Left forelimb (tissue), 1 donor: ENCODE measurements around the gene SHH.

Experiments
- DNase-seq: peaks from one replicate; pipeline ENCODE4 v3.0.0-alpha.2; 2018; ENCODE audit warnings: low spot score

Gene SHH

DNA sequence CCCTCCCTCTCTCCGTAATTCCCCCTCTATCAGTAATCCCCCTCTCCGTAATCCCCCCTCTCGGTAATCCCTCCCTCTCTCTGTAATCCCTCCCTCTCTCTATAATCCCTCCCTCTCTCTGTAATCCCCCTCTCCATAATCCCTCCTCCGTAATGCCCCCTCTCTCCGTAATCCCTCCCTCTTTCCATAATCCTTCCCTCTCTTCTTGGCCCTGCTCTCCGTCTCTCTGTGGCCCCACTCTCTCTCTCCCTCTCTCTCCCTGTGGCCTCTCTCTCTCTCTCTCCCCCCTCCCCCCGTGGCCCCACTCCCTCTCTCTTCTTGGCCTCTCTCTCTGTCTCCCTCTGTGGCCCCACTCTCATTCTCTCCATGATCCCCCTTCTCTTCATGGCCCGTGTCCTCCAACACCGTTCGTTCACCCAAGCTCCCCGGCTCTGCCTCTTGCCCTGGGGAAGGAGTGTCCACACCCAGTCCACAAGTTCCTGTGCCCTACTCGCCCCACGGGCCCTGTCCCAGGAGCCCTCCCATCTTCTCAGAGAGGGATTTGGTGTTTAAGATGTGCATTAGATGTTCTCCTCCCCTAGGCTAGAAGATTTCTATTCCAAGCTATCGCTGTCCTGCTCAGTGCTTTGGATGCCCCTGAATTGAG lies 19.8 kb downstream of the SHH start:
- no peak for DNase-seq

DNA sequence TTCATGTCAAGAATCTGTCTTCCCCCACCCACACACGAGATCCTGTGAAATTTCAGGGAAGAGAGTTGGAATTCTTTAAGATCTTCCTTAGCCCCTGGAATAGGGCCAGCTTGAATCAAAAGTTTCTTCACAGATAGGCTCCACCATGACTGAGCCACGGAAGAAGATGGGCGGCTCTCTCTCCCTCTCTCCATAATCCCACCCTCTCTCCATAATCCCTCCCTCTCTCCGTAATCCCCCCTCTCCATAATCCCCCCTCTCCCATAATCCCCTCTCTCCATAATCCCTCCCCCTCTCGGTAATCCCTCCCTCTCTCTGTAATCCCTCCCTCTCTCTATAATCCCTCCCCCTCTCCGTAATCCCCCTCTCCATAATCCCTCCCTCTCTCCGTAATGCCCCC lies 20.4 kb downstream of the SHH start:
- DNase-seq, result no peak

DNA sequence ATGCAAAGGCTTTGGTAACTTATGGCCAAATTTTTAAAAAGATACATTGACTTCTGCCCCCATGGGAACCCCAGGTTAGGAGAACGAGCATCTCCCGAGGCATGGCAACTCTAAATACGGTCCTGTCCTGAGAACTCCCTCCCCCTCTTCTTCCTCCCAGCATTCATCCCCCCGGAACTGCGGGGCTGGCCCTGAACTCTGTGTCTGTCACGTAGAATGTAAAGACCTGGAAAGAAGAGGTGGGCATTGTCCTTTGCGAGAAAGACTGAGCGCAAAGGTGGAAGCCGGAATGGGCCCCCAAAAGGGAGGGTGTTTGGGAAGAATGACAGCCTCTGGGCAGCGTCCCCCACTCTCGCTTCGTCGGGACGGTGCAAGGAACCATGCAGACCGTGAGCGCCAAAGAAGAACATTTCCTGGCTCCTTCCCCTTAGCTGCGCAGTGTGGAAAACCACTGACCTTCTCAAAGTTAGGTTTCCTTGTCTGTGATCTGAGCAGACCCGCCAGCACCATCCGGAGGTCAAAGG lies 21.0 kb downstream of the SHH start:
- DNase-seq, result no peak

DNA sequence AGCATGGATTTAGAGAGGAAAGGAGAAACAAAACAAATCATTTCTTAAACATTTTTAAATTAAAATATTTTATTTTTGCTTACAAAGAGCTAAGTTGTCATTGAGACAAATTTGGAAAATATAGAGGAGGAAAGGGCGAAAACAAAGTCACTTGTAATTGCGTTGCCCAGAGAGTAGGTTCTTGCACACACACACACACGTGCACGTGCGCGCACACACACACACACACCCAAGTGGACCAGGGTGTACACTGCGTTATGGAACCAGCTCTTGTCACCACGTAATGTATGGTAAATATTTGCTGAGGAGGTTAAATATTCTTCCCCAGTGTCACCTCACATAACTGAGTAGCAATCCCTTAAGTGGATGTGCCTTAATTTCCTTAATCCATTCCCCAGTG lies 21.6 kb downstream of the SHH start:
- DNase-seq, result no peak

DNA sequence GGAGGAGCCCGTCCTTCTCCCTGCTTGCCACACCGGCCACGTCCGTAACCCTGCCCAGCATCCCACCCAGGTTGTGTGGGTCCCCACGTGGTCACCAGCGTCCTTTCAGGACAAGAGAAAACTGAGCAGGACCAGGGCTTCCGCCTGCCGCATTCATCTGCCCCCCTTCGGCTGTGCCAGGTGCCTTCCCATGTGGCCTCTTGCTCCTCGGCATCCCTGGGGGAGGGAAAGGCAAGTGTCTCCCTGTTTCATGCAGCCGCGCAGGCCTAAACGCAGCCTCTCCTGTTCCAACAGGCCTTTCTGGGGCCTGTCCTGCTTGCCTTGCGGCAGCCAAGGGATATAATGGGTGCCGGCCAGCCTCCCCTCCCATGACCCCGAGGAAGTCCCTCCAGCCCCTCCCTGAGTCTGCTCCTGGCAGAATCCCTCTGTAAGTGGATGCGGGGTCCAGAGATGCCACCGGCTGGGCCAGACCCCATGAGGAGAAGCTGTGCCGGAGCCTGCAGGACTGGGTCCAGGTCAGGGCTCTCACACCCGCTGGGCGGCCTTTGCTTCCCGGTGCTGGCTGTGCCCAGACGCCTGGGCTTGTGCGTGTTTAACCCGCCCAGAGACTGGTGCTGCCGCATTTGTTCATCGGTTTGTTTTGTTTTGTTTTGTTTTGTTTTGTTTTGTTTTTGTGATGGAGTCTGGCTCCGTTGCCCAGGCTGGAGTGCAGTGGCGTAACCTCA lies 23.1 kb downstream of the SHH start:
- DNase-seq, result no peak

DNA sequence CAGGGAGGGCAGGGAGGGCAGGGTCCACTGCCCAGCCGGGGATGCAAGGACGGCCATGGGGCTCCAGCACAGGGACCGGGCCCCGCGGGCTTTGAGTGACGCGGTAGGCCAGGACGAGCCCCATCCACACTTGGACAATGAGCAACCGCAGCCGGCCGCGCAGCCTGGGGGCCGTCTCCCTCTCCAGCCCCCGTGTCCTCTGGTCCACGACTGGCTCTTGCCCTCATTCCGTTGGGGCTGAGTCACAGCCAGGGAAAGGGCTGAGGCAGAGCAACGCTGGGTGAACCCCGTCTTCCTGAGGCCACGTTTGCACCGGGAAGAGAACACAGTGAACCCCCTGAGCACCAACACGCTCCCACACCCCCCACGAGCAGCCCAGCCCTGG lies 23.7 kb downstream of the SHH start:
- no peak for DNase-seq

DNA sequence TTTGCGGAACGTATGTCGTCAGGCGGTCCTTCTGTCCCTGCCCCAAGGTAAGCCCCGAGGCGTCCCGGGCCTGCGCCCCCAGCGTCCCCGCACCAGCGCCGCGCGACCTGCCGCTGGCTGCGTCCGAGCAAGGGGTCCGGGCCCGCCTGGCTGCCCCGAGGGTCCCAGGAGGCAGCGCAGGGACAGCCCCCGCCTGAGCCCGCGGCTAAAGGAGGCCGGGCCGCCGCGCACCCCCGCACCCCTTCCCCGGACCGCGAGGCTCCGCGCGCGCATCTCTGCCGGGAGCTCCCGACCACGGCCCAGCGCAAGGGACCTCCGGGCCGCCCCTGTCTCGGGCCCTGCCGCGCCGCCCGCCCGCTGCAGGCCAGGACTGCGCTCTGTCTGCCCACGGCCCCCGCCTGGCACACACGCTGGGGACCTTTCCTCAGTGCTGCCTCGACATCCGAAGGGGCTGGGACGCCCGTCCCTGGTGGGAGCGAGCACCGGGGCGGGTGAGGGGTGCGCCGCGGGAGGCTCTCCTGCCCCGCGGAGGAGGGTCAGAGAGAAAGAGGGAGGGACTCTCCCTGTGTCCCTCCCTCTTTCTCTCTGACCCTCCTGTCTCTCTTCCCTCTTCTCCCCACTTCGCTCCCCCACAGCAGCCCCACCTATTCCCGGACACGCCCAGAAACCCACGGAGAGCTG lies 25.0 kb downstream of the SHH start:
- DNase-seq, result no peak

DNA sequence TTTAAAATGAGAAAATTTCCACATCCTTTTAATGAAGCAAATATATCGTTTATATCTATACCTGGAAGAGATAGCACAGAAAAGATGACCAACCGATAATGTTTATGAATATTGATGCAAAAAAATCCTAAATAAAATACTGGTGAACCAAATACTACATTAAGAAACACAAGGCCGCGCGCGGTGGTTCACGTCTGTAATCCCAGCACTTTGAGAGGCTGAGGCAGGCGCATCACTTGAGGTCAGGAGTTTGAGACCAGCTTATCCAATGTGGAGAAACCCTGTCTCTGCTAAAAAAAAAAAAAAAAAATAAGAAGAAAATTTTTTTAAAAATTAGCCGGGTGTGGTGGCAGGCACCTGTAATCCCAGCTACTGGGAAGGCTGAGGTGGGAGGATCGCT lies 25.8 kb downstream of the SHH start:
- no peak for DNase-seq

DNA sequence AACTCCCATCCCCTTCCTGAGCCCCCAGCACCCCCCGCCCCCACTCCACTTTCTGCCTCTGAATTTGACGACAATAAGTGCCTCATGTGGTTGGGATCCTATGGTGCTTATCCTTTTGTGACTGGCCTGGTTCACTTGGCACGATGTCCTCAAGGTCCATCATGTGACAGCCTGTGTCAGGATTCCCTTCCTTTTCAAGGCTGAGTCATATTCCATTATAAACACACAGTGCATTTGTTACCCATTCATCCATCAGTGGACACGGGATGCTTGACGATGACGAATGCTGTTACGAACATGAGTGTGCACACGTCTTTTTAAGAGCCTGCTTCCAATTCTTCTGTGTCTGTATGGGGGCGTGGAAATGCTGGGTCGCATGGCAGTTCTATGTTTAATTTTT lies 26.7 kb downstream of the SHH start:
- no peak for DNase-seq

DNA sequence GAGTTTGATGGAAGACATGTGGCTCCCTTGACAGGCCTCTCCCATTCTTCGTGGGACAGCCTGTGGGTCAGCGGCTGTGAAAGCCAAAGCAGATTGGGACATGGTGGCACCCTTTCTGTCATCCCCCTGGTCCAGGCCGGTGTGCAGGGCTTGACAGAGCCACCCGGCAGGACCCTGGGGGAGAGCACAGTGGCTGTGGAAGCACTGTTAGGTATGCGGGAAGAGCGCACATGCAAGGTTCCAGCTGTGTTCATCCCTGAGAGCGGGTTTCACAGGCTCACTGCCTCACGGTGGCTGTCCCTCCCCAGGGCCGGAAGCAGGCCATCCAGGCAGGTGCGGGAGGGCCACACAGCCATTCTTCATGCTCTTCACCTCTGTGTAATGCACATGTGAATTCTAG lies 29.8 kb downstream of the SHH start:
- DNase-seq, result peak; percentile 42

DNA sequence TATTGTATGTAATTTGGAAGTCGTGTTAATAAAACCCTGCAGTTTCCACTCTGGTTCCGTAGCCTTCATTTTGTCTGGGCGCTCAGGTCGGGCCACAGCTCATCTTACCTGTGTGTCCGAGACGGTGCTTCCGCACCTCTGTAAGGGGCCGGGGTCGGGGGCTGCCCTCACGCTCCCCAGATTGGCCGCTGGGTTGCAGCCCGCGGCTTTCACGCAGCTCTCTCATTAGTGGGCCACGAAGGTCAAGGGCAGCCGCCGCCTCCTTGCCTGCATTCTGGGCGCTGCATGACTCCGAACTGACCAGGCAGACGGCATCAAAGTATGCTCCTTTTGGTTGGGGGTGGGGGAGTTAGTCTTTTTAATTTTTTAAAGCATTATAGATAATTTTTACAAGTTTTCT lies 30.8 kb downstream of the SHH start:
- no peak for DNase-seq

DNA sequence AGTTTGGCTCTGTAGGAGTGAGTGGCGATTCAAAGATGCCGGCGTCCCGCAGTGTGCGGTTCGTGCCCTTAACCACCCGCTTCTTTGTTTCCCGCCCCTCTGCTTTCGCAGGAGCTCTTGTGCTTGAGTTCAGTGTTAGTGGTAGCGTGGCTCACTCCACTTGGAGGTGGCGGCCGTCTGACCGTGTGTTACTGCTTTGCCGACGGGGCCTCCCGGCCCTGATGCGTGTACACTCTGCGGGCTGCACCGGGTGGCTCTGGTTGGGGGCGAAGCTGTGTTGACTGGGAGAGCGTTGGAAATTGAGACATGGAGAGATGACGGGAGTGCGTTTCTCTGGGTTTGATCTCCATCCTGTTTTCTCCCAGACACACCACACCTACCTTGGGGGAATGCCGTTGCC lies 31.4 kb downstream of the SHH start:
- no peak for DNase-seq

DNA sequence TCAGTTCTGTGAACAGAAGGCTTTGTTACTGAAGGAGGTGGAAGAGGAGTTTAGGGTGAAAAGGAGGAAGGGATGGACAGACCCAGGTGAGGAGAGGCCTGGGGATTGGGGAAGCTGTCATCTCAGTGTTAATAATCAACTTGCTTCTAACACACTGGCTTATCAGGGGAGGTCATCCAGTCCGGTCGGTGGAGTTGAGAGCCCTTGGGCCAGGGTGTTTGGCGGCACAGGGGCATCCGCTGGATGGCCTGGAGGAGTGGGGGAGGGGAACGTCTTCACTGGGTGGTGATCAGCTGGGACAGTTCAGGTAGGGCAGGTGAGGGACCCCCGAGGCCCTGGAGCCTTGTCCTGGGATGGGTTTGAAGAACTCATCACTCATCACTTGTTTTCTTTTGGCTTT lies 33.9 kb downstream of the SHH start:
- DNase-seq, result no peak

DNA sequence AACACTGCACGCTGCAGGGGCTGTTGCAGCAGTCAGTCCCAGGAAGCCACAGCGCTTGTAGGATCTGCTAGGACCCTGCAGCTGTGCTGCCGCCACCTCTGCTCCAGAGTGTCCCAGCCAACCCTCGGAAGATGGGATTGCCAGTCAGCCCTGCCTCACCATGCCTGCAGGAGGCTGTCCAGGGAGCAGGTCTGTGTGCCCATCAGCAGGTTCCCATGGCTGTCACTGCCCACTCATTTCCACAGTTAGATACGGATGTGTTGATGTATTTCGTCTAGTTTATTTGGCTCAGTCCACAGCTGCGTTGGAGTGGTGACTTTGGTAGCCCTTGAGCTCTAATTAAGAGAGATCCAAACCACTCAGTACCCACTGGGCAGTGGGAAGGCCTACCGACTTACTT lies 35.7 kb downstream of the SHH start:
- no peak for DNase-seq

DNA sequence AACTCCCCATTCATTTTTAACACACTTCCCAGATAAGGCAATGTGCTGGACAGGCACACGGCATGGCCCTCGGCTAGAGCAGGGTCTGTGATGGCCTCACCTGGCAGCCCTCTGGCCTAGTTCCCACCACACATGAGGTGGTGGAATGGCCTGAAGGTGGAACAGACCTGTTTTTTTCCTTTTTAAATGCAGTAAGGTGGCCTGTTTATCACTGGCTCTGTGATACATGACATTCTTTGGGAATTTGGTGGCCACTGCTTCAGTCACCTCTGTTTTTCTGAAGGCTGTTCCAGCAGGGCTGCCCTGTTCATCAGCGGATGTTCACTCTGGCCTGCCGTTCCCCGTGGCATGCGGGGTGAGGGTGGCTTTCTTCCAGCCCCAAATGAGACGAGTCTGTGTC lies 36.6 kb downstream of the SHH start:
- no peak for DNase-seq

DNA sequence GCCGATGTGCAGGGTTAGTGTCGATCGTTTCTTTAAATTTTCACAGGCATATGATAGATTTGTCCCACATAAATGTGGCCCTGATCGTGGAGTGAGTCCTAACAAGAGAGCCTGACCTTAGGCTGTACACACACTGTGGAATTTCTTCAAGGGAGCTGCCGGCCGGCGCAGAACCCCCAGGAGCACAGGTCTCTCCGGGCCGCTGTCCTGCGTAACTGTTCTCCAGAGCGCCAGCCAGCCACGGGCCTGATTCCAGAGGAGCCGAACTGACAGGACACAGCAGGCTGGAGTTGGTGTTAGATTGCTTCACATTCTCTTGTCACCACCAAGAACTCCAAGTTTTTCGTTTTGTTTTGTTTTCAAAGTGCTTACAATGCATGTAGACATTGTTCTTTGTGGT lies 37.3 kb downstream of the SHH start:
- DNase-seq, result no peak

DNA sequence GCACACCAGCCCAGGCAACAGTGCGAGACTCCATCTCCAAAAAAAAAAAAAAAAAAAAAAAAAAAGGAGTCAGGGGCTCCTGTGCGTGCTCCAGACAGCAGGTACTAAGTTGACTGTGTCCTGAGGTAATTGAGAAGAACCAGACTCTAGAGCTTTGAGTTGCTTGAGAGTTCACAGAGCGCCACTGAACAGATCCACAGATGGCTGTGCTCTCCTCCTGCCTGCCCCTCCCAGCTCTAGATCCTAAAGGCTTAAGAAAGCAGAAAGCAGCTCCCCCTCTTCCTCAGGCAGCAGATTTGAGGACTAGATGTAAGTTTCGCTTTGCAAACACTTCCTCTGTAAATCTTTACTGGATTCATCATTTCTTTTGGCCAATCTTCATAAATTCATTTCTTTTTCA lies 38.7 kb downstream of the SHH start:
- no peak for DNase-seq

DNA sequence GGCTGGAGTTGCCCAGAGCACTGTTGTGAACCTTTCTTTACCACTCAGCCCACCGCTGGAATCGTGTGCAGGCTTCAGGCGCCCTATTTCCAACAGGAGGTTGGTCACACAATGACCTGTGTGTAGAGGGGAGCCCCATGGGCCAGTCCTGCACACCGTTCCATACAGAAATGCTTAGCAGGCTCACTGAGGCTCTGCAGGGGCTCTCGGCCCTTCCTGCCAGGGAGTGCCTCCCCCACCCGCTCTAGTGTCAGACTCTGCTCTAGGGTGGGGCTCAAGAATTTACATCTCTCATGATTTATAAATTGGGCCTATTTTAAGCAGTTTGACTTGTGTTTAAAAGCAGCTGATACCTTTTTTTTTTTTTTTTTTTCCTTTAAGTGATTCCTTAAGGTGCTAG lies 42.0 kb downstream of the SHH start:
- no peak for DNase-seq

DNA sequence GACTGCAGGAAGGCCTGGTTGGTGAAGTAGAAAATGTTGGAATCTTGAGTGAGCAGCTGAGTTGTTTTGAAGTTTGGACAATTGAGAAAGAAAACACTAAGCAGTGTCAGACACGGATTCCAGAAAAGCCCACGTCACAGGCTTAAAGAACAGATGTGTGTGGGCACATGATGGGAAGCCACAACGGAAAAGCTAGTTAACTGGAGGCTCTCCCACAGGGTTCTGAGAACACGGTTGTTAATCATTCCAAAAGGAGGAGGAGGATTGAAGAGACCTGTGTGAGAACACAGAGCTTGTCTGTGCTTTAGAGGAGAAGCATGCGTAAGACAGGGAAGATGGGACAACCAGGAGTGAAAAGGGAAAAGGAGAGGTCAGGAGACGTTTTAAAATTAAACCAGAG lies 42.6 kb downstream of the SHH start:
- DNase-seq, result no peak

DNA sequence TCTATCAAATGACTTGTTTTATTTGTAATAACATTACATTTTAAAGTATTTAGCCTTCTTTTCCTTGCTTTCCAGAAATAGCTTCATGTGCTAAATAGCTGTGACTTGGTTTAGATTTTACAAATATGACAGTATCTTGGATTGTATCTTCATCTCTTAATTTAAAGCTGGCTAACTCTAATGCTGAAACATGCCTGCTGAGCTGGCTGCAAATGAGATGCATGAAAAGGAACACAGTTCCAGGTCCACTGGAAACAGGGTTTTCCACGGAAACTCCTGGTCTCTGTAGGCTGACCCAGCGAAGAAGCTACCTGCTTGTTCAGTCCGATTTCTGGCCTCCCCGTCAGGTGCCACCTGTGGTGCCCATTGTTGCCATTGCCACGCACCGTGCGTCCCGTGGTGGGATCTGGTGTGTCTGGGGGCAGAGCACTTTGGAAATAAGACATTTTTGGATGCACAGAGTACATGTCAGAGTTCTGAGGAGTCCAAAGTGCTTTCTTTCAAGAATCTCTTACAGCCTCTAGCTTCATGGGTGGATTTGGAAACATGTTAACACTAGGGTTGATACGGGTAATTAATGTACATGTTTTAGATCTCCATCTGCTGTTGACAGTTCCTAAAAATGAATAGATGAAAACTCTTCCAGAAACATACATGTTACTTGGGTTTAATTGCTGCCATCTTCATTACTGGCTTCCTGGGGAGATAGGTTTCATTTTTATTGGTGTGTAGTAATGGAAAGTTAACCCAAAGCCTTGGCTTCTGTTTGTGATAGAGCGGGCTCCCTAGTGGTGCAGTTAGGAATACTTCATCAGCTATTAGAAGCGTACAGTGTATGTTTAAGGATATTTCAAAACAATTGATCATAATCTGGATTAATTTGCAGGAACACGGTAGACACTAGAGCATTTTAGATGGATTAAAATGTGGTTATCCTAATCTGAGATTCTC lies 45.0 kb downstream of the SHH start:
- DNase-seq, result no peak

DNA sequence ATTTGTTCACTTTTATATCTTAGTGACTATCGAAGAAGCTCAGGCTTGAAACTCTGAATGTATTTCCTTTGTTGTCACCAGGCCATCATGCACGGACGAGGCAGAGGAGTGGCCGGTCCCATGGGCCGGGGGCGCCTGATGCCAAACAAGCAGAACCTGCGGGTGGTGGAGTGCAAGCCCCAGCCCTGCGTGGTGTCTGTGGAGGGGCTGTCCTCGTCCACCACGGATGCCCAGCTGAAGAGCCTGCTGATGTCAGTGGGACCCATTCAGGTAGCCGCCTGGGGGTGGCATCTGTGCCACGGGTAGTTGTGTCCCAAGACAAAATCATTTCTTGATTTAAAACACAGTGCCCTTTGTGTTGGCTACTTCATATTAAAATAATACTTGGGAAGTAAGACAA lies 45.9 kb downstream of the SHH start:
- no peak for DNase-seq

DNA sequence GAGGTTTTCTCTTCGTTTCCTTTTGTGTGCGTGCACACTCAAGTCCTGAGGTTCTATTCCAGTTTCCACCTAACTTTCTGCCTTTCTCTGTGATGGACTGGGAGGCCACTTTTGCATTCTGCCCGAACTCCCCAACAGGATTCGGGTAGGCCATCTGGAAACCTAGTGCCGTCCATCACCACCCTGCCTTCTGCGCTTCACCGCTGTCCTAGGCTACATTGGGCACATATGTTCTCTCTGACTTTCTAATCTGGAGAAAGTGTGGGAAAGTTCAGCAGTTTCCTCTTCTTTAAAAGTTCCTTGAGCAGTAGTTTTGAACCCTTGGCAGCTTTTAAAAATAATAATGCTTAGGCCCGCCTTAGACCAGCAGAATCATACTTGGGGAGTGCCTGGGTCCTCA lies 46.8 kb downstream of the SHH start:
- no peak for DNase-seq
